HG03439 (cell line): Measurements from ENCODE around the gene TMEM161B.
"Not testable (repeated sequence)": the region's sequence is repeated elsewhere in the genome, so short reads cannot be mapped to it uniquely, and the experiment has no call there.

Experiments
- ATAC-seq: cut with Tn5 transposase; IDR thresholded peaks from one replicate; pipeline ENCODE4 v1.9.1; 2021; ENCODE audit warnings: mild to moderate bottlenecking, moderate library complexity; ENCODE audit not compliant: unreplicated experiment

Gene TMEM161B

DNA sequence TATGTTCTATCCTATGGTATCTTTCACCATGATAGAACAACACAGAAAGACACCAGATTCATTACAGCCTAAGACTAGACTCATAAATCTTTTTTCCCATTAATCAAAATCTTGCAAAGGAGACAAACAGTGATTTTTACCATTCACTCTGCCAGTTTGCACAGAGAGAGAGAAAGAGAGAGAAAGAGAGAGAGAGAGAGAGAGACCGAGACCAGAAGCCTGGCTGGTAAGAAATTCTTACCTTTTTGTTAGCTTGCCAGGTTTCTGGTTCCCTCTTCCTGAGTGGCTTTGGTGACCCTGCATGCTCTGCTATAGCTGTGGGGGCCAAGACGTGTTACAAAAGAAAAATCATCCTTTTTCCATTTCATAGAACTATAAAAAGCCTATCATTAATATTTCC is 18.6 kb downstream of the TMEM161B start:
- ATAC-seq: no peak

DNA sequence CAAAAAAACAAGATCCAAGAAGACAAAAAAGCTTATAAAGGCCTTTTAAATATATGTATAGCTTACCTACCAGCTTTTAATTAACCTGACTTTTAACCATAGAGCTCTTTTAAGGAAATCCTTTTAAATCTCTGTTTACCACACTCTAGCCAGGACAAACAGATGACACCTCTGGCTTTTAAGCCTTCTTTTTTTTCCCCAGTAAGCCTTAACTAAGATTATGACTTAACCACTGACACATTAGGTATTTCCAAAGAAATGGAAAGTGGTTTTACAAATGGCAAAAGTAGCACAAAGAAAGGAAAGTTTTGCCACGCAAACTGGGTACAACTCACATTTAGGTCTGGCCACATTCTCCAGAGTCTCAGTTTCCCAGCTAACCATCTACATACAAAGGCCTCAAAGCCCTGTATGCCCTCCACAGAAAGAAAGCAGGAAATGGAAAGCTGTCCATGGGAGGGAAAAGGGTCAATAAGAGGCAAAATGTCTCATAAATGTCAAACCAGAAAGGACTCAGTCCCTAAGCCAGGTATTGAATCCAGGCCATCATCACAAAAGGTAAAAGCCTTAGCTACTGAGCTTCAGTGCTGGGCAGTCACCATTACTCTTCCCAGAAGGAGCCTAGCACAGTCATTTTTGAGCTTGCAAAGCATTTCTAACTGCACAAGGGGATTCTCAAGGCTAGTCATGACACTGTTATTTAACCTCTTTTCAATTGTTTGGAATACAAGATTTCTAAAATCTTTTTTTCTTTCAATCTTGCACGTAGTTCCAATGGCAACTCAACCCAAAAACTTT is 19.7 kb downstream of the TMEM161B start:
- ATAC-seq: no peak

DNA sequence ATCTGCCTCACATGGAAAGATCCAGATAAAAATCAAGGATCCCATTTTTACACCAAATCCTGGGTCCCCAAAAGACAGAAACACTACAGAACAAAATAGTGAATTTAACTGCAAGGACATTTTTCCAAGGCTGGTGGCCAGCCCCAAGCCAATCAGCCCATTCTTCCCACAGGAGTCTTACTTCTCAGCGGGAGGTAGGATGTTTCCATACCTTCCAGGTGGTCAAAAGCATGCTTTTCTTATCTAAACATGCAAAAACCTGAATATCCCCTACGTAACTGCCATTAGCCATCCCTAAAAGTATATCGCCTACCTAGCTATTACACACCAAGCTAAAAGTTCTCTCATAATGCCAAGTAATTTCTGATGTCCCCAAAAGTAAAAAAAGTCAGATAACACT is 20.6 kb downstream of the TMEM161B start:
- ATAC-seq: no peak

DNA sequence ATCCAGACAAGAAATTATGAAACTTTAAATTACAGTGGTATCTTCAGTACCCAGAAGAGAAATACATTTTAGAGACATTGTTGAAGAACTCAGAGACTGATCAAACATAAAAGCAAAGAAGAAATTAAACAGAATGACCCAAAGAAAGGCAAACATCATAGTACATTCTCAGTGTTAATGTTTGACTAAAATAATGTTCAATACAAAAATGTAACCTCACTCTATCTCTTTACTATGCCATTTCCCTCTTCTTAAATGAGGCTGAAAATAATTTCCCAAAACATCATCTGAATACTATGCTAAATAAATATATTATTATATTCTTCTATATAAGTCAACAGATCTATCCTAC is 22.8 kb downstream of the TMEM161B start:
- ATAC-seq: no peak

DNA sequence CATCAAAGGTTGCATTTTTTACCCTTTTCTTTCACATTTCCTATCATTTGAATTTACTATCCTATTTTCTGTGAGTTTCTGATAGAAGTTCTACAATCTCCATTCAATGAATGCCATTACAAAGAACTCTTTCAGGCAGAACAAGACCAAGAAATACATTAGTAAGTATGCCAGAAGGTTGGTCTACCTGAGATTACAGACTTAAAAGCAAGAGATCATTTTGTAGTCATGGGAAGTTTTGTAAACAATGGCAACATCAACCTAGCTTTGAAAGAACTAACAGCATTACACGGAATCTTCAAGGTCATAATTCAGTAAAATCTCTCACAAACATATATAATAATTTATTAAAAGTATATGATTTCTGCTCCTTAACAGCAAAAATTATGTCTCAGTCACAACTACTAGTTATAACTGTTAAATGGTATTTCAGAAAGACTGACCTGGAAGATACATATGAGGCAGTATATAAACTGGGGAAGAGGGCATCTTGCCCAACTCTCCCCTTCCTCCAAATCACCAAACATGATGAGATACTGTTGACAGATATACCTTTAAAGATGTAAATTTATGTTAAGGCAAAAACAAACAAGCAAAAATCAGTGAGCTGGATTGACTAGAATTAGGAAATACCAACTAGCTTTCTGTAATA is 23.3 kb downstream of the TMEM161B start:
- ATAC-seq: no peak

DNA sequence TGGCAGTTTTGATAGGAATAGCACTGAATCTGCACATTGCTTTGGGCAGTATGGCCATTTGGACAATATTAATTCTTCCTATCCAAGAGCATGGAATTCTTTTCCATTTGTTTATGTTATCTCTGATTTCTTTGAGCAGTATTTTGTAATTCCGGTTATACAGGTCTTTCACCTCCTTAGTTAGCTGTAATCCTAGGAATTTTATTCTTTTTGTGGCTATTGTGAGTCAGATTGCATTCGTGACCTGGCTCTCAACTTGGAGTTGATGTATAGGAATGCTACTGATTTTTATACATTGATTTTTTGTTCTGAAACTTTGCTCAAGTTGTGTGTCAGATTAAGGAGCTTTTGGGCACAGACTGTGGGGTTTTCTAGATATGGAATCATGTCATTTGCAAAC is 24.0 kb downstream of the TMEM161B start:
- ATAC-seq: no peak

DNA sequence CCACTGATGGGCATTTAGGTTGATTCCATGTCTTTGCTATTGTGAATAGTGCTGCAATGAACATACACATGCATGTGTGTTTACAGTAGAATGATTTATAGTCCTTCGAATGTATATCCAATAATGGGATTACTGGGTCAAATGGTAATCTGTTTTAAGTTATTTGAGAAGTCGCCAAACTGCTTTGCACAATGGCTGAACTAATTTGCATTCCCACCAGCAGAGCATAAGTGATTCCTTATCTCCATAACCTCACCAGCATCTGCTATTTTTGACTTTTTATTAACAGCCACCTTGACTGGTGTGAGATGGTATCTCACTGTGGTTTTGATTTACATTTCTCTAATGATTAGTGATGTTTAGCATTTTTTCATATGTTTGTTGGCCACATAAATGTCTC is 25.2 kb downstream of the TMEM161B start:
- not testable (repeated sequence) for ATAC-seq

DNA sequence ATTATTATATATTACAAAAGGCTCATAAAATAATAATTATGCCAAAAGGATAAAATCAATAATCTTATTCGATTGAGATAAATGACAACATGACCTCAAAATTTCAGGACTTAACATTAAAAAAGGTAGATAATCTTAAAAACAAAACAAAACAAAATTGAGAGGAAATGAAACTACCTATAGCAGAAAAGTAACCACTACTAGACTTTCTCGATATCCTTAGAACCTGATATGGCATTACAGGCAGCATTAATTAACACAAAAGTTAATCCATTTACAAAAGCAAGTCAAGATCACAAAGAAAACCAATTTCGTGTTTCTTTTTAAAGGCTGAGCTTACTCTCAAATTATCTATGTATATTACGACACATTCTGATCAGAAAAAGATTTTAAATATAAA is 29.9 kb downstream of the TMEM161B start:
- ATAC-seq: no peak

DNA sequence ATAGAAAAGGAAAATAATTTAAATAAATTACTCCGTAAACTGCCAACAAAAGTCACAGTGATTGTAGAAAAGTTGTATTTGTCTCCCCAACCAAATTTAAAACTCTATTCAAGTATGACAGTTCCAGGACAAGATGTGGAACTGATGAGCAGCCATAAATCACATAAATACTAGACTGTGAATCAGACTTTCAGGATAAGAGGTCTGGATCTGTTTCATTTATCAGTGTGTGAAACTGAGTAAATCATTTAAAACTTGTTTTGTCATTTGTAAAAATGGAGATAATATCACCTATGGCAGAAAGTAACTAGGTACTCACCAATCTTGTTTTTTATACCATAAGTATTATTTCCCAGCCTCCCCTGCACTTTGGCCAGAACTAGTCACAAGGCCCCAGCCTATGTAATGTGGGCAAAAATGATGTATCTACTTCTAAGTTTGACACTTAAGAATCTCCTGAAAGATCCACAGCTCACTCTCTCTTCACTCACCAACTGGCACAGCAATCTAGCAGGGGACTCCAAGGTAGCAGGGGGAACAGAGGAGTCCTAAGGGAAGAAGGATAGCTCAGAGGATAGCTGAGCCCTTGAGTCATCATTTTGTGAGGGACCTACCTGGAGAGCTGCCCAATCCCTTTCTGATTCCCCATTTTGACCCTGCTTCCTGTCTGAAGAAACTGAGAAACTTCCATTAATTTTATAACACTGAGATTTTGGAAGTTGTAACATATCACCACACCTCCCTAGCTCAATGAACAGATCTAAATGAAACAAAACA is 31.6 kb downstream of the TMEM161B start:
- no peak for ATAC-seq

DNA sequence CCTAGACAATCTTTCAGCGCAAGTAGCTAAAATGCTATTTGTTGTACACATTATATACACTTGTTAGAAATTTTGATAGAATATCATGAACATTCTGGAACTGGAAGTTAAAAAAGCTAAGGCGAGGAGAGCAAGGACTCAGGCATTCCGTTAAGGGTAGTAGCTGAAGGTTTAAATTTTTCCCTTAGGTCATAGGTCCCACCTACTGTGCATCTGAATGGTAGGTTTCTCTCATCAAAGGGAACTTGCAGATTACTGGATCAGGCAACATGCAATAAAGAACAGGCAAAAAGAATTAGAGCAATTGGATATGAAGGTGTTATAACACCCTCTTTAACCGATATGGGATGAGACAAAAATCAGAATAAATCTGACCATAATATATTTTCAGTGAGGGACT is 32.8 kb downstream of the TMEM161B start:
- no peak for ATAC-seq

DNA sequence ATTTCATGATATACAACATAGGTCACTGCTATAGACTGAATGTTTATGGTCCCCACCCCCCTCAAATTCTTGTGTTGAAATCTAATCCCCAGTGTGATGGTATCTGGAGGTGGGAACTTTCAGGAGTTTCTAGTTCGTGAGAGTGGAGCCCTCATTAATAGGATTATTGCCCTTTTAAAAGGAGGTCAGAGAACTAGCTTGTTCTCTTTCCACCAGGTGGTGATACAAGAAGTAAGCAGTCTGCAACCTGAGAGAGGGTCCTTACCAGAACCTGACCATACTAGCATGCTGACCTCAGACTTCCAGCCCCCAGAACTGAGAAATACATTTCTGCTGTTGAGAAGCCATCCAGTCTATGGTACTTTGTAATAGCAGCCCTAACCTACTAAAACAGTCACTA is 33.3 kb downstream of the TMEM161B start:
- ATAC-seq: no peak

DNA sequence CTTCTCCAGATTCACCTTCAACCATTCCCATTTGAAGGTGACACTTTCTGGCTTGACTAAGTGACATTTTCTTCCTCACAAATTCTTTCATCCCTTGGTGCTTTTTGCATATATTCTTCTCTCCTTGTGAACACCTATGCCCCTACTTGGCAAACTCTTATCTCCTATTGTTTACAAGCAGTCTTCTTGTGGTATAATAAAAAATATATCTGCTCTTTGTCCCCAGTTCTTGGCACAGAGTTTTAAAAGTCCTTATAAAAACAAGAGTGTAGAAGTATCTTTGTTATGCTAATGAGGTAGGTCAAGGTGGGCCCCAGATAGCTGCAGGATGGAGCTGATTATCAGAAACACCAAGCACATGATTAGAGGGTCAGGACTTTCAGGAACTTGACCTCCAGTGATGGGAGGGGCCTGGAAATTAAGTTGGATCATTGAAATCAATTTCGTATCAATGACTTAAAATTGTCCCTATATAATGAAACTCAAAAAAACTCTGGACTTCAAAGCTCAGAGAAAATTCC is 38.0 kb downstream of the TMEM161B start:
- ATAC-seq: no peak

DNA sequence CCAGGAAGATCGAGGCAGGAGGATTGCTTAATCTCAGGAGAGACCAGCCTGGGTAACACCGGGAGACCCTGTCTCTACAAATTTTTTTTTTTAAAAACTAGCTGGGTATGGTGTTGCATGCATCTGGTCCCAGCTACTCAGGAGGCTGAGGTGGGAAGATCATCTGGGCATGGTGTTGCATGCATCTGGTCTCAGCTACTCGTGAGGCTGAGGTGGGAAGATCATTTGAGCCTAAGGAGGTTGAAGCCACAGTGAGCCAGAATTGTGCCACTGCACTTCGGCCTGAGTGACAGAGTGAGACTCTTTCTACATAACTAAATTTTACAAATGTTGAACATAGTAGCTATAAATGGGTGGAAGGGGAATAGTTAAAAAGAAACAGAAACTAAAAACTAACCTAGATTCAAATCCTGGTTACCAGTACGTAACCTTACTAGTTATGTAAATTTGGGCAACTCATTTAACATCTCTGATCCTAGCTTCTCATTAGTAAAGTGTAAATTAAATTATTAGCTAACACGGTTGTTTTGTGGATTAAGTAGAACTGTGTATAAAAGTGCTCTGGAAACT is 41.7 kb downstream of the TMEM161B start:
- ATAC-seq: peak; percentile 83

DNA sequence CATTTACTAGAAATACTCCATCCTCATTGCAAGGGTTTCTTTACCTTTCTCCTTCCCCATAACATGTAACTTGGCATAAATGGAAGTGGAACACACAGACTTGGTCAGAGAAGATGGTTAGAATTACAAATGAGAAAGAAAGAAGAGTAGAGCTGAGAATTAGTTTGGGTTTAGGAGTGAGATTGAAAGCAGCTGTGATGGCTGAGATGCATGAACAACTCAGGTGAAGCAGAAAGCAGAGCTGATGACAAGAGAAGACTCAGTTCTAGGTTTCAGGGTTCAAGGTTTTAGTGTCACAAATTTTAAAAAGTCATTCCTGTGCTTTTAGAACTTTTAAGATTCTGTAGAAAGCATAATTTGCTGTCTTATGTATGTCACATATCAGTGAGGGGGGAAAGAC is 54.0 kb downstream of the TMEM161B start:
- no peak for ATAC-seq

DNA sequence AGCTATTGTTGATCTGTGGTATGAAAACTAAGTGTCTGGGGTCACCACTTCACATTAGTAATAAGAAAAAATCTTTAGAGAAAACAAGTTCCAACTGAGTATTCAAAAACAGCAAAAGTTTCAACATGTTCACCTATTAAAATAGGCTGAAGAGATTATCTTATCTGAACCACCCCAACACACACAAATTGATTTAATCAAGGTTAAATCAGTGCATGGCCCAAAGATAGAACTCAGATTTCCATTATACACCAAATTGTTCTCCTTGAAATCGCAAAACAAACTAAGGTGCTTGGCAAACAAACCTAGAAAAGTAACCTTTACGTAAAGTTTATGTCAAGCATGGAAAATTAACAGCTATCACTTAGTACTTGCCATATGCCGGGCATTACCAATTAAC is 61.1 kb downstream of the TMEM161B start:
- ATAC-seq: no peak

DNA sequence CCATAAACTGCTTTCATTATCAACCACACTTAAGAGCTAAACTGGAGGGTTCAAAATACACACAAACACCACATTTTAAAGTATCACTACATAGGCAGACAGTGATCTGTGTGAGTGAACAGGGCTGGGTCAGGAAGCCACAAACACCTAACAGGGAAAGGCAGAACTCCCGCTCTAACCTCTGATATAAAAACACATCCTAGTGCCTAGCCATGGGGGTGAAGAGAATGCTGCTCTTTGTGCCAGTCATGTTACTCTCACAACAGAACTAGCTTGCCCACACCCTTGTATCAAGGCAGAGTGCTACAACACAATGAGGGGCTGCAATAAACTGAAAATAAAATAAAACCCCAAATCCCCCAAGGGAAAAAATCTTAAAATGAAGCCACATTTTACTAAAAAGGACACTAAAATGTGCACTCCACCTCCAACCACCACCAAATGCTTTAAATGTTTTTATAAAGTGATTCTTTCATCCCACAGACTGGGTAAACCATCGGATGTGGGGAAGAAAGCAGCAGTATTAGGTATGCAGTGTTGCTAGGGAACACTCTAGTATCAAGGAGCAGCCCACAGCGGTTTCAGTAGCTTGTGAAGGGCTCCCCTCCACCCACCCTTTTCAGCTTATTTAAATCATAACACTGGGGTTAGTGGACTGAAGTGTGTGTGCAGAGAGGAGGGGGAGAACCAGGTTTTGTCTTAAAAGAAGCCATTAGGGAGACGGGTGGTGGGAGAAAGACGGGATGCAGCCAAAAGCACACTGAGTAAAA is 64.5 kb downstream of the TMEM161B start:
- peak; percentile 51 for ATAC-seq

DNA sequence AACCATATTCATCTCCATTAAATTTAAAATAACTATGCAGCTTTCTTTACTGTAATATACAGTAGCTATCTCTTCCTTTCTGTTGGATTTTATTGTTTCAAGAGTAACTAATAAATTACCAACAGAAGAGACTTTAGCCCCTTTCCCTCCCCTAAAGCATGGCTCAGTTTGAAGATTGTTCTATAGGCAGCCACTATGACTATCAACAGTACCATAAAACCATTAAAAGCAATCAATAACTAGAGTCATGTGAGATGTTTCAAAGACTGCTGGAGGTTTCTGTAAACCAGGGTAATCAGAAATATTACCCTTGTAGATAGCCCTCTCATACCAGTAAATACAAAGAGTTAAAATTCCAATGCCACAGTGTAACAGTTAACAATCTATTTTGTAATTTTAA is 73.0 kb downstream of the TMEM161B start:
- ATAC-seq: no peak

DNA sequence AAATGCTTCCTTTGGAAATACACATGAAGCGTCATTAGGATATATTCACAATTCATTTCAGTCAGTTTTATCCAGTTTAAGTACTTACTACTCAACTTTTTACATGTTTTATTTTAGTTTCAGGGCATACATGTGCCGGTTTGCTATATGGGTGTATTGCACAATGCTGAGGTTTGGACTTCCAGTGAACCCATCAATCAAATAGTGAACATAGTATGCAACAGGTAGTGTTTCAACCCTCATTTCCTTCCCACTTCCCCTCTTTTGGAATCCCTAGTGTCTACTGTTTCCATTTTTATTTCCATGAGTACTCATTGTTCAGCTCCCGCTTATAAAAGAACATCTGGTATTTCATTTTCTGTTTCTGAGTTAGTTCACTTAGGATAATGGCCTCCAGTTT is 74.7 kb downstream of the TMEM161B start:
- ATAC-seq: no peak

DNA sequence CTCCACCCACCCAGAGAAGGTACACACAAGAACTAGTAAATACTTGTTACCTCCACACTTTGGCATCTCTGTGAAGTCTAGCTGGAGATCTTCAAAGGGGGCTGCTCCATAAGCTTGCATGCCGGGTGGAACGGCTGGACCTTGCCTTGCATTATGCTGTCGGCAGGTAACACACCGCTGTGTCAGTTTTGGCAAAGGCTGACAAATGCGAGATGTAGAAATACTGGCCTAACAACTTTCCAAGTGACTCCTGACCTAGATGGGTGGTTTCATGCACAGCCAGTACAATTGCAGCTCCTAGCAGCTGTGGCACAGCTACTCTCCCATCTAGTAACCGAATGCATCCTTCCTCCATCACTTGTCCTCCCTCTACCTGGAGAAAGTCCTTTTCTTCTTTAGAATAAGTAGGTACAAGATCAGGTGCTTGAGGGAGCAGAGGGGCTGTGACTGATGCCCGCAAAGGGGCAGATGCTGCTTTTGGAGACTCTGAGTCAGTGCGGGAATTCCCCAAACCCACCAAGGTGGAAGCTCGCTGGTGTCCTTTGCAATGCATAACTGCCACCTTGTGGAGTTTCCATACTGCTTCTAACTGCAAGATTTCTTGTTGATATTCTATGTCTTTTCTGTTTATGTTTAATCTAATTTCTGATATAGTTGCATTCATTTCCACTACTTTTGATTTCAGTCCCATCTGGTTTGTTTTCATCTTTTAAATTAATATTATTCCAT is 78.4 kb downstream of the TMEM161B start:
- ATAC-seq: no peak

DNA sequence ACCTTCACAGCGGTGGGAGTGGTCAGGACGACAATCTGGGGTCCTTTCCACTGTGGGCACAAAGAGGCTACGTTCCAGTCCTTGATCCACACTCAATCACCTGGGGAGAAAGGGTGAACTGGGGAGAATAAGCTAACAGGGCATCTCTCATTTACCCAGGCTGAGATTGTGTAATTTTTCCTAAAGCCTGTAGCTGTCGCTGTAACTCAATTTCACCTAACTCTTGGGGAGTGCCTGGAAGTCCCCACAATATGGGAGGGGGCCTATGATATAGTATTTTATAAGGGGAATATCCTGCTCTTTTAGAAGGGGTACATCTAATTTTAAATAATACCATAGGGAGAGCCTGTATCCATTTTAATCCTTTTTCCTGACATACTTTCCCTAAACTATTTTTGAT is 79.2 kb downstream of the TMEM161B start:
- ATAC-seq: not testable (repeated sequence)
